Gastroesophageal sphincter (tissue), 4 donors: ENCODE measurements around the gene RBM17. TPM values are rescaled to one million over a fixed set of nuclear protein-coding genes. Genes with fewer than 3 reads are reported as not detected.

Experiments used
- ATAC-seq: fragments of 150-250 bp; one replicate; pipeline ENCODE4 v1.9.1; 2016; ENCODE audit warnings: mild to moderate bottlenecking, moderate library complexity
- H3K27ac ChIP-seq, 4 donors: fragments of 200-600 bp; sonication (generic) in 3 of 4; 1 replicate in 3 of 4; 2 replicates in 1 of 4; pipeline ENCODE4 v1.5.1; 2016 to 2019
- H3K27me3 ChIP-seq: fragments of 200-600 bp; sonication (generic); one replicate; pipeline ENCODE4 v1.5.1; 2019
- H3K36me3 ChIP-seq, 2 donors: fragments of 200-600 bp; sonication (generic); one replicate each; pipeline ENCODE4 v1.5.1; 2019; ENCODE audit warnings: control low read depth in 1 of 2
- H3K4me1 ChIP-seq, 3 donors: fragments of 200-600 bp; sonication (generic); 1 replicate in 2 of 3; 2 replicates in 1 of 3; pipeline ENCODE4 v1.5.1; 2016 to 2019; ENCODE audit warnings: control low read depth in 2 of 3
- H3K4me3 ChIP-seq, 2 donors: fragments of 200-600 bp; sonication (generic); one replicate each; pipeline ENCODE4 v1.5.1; 2019; ENCODE audit warnings: mild to moderate bottlenecking in 1 of 2, moderate library complexity in 1 of 2
- H3K9me3 ChIP-seq, 3 donors: fragments of 200-600 bp; sonication (generic); one replicate each; pipeline ENCODE4 v1.5.1; 2017 to 2019; ENCODE audit warnings: control low read depth in 2 of 3
- CTCF ChIP-seq, 4 experiments: fragments of 200-600 bp in 2 of 4; fragments of 450-650 bp in 2 of 4; sonication (generic) in 1 of 4; IDR thresholded peaks; one replicate each; pipeline ENCODE4 v1.5.1; 2017 to 2019; ENCODE audit warnings: antibody characterized with exemption in 4 of 4, mild to moderate bottlenecking in 2 of 4, moderate library complexity in 2 of 4
- EP300 ChIP-seq: sonication (generic); formaldehyde crosslinking; IDR thresholded peaks from one replicate; pipeline ENCODE4 v1.6.1; 2017; ENCODE audit warnings: antibody characterized with exemption, mild to moderate bottlenecking
- POLR2A ChIP-seq, 2 donors: fragments of 450-650 bp; IDR thresholded peaks; one replicate each; pipeline ENCODE4 v1.6.1; 2017; ENCODE audit warnings: antibody characterized with exemption in 2 of 2, mild to moderate bottlenecking in 2 of 2, moderate library complexity in 1 of 2
- POLR2AphosphoS5 ChIP-seq: sonication (generic); formaldehyde crosslinking; IDR thresholded peaks from one replicate; pipeline ENCODE4 v1.6.1; 2017; ENCODE audit warnings: antibody characterized with exemption
- WGBS, 2 donors: methylation state at CpG; one replicate each; pipeline ENCODE4 v1.1.5; 2018; ENCODE audit warnings: low coverage in 1 of 2; 5-methylcytosine and 5-hydroxymethylcytosine counted together
- total RNA-seq, 4 donors: library from RNA; depleted of rRNA; stranded (reverse); fragments of >200 nt; gene quantifications; one replicate each; pipeline ENCODE4 v1.1.0, GENCODE V29; 2016

RBM17 gene
- total RNA-seq, 4 donors from 2014 or later = 51.0 to 72.9 (median 66.7) TPM

DNA sequence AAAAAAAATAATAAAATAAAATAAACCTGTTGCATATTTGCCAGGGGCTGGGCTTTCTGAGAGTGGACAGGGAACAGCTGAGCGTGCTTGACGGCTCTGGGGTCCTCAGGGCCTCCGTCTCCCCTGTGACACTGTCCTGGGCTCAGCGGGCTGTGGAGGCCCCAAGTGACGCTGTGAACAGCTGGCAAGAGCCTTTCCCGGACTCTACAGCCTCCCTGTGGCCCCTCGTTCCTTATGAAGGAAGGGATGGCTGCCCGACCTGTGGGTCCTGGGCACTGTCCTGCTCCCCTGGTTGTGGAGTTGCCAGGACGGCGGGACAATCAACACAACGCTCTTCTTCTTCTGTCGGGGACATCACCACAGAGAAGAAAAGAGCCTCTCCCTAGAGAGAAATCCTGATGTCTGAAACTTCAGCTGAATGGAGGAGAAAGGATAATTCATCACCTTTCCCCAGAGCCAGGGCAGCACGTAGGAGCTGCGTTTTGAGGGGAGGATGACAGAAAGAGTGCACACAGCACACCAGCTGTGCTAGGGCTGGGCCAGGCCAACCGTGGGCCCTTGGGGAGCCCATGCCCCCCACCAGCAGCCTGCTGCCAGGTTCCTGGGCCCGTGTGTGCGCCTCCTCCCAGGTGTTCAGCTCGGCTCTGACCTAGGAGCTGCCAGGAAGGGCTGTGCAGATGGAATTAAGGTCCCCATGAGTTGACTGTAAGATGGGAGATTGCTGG is 45.4 kb downstream of the RBM17 start:
- ATAC-seq = no peak
- no peak overlapping the region for H3K27ac ChIP-seq
- H3K27me3 ChIP-seq = peaks cover 13% of the 10 kb centered on the region
- 91 to 100% methylated on average over 1 to 4 of the region's 18 CpGs for WGBS, 2 donors
- no peaks in the 10 kb centered on the region for H3K36me3 ChIP-seq
- no peak overlapping the region for H3K4me3 ChIP-seq
- H3K9me3 ChIP-seq = no peaks in the 10 kb centered on the region
- TF ChIP-seq POLR2AphosphoS5 = no peak
- TF ChIP-seq EP300 = no peak
- no peak for TF ChIP-seq POLR2A (IDR thresholded peaks at IDR 0.05)
- TF ChIP-seq CTCF (IDR thresholded peaks at IDR 0.05) = no peak
- peaks cover 0 to 2% (median under 1%) of the 10 kb centered on the region in 3 donors for H3K4me1 ChIP-seq

DNA sequence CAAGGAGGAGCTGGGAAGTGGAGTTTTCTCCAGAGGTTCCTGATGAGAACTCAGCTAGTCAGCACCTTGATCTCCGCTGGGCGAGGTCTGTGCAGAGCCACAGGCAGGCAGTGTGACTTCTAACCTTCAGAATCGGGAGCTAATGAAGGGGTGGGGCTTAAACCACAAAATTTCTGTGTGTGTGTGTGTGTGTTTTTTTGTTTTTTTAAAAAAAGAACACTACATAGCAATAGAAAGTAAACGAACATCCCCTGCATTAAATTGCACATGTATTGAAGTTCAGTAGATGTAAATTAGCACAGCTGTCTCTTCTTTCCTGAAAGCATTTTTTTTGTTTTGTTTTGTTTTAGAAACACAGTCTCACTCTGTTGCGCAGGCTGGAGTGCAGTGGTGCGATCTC is 46.2 kb downstream of the RBM17 start:
- H3K4me3 ChIP-seq = no peak overlapping the region
- H3K27ac ChIP-seq = no peak overlapping the region
- no peak for ATAC-seq
- 63 to 64% methylated on average over 3 to 6 of the region's 6 CpGs for WGBS, 2 donors
- H3K36me3 ChIP-seq = no peaks in the 10 kb centered on the region
- TF ChIP-seq POLR2AphosphoS5 = no peak
- H3K27me3 ChIP-seq = peaks cover 19% of the 10 kb centered on the region
- H3K9me3 ChIP-seq = no peaks in the 10 kb centered on the region
- H3K4me1 ChIP-seq = no peaks in the 10 kb centered on the region

DNA sequence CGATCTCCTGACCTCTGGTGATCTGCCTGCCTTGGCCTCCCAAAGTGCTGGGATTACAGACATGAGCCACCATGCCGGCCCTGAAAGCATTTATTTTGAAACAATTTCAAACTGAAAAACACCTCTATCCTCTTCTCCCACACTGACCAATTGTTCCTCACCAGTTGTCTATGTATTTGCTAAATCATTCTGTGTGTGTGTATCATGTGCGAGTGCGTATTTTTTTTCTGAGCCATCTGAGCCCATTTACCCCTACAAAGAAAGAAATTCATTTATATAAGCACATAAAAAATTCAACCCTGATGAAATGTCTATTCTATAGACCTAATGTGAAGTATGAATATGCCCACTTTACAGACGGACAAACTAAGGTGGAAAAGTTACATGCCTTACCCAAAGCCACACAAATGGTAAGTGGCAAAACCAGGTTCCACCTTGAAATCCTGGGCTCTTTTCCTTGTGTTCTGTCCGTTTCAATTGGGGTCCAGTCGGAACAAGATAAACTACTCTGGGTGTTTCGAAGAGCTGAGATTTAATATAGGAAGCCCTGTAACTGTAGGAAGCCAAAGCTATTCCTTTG is 46.8 kb downstream of the RBM17 start:
- no peak overlapping the region for H3K27ac ChIP-seq
- no peaks in the 10 kb centered on the region for H3K9me3 ChIP-seq
- H3K36me3 ChIP-seq = no peaks in the 10 kb centered on the region
- no peaks in the 10 kb centered on the region for H3K4me1 ChIP-seq
- no peak overlapping the region for H3K4me3 ChIP-seq
- TF ChIP-seq EP300 = no peak
- no peak for TF ChIP-seq POLR2AphosphoS5
- TF ChIP-seq POLR2A (IDR thresholded peaks at IDR 0.05) = no peak
- no peak for TF ChIP-seq CTCF (IDR thresholded peaks at IDR 0.05)
- ATAC-seq = no peak
- peaks cover 25% of the 10 kb centered on the region for H3K27me3 ChIP-seq
- WGBS, 2 donors = 90 to 91% methylated on average over 4 to 6 of the region's 8 CpGs

- TF ChIP-seq CTCF (IDR thresholded peaks at IDR 0.05) = no peak
- TF ChIP-seq EP300 = no peak
- TF ChIP-seq POLR2A (IDR thresholded peaks at IDR 0.05) = no peak
- TF ChIP-seq POLR2AphosphoS5 = no peak
- 49 to 56% methylated on average over 12 to 16 of the region's 20 CpGs for WGBS, 2 donors
- no peak overlapping the region for H3K27ac ChIP-seq
- H3K4me3 ChIP-seq = no peak overlapping the region
- no peak for ATAC-seq
- no peaks in the 10 kb centered on the region for H3K9me3 ChIP-seq
- no peaks in the 10 kb centered on the region for H3K4me1 ChIP-seq
- peaks cover 22% of the 10 kb centered on the region for H3K27me3 ChIP-seq
- no peaks in the 10 kb centered on the region for H3K36me3 ChIP-seq
These were observed 47.7 kb downstream of the RBM17 start for GRCh38 chr10:6136215-6137201.

DNA sequence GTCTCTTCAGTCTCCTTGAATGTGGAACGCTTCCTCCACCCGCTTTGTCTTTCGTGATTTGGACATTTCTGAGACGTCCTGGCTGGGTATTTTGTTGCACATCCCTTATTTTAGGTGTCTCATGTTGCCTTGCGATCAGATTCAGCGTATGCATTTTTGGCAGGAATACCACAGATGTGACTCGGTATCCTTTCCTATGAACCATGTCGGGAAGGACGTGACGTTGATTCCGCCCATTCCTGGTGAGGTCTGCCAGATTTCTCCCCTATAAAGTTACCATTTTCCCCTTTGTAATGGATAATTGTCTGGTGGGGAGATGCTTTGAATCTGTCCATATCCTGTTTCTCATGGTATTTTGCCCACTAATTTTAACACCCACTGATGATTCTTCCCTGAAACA is 49.6 kb downstream of the RBM17 start:
- WGBS, 2 donors = 84 to 94% methylated on average over 11 of the region's 11 CpGs
- no peak overlapping the region for H3K4me3 ChIP-seq
- peaks cover 22% of the 10 kb centered on the region for H3K27me3 ChIP-seq
- no peaks in the 10 kb centered on the region for H3K36me3 ChIP-seq
- no peaks in the 10 kb centered on the region for H3K9me3 ChIP-seq
- no peaks in the 10 kb centered on the region for H3K4me1 ChIP-seq
- ATAC-seq = no peak
- no peak for TF ChIP-seq POLR2AphosphoS5
- no peak for TF ChIP-seq CTCF (IDR thresholded peaks at IDR 0.05)
- no peak for TF ChIP-seq POLR2A (IDR thresholded peaks at IDR 0.05)
- TF ChIP-seq EP300 = no peak
- H3K27ac ChIP-seq = no peak overlapping the region
